ENCODE measurements around the gene GNG13. TPM values are rescaled to one million over a fixed set of nuclear protein-coding genes. Genes with fewer than 3 reads are reported as not detected.

GNG13 gene
- total and polyA plus RNA-seq, 2 donors (not counting 3 experiments of a cell fraction or from before 2014, with no cell fraction given), result not detected

DNA sequence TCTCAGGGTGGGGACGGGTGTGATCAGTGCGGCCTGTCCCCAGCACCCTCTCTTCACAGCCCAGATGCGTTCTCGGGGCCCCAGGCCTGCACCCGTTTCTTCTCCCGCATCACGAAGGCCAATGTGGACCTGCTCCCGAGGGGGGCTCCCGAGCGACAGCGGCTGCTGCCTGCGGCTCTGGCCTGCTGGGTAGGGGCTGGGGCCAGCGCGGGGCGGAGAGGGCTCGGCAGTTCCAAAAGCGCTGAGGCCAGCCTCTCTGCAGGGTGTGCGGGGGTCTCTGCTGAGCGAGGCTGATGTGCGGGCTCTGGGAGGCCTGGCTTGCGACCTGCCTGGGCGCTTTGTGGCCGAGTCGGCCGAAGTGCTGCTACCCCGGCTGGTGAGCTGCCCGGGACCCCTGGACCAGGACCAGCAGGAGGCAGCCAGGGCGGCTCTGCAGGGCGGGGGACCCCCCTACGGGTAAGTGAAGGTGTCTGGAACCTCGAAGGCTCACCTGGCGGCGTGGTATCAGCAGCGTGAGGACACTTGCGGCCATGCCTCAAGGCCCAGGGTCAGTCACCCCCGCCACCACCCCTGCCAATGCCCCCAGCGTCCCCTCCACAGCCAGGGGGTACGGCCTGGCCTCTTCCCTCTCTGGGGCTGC is 35.6 kb downstream of the GNG13 start:
- TF ChIP-seq POLR2A (IDR thresholded peaks at IDR 0.05; ENCODE audit: low read depth, low read length) (no peak), MYC (IDR thresholded peaks at IDR 0.05; ENCODE audit: low read depth, low read length) (no peak), GATA2 (IDR thresholded peaks at IDR 0.05; ENCODE audit: insufficient read depth, insufficient read length, low read depth, low read length) (no peak), POLR2AphosphoS5 (IDR thresholded peaks at IDR 0.05; ENCODE audit: insufficient read depth, low read depth, low read length) (no peak), EZH2 (IDR thresholded peaks at IDR 0.05; ENCODE audit: borderline replicate concordance, low read depth, low read length, severe bottlenecking) (no peak), FOS (IDR thresholded peaks at IDR 0.05; ENCODE audit: borderline replicate concordance, insufficient read depth, low read length) (no peak), JUN (IDR thresholded peaks at IDR 0.05; ENCODE audit: borderline replicate concordance, insufficient read depth, insufficient read length, low read depth) (no peak)
- TF ChIP-seq, protein P1, sequence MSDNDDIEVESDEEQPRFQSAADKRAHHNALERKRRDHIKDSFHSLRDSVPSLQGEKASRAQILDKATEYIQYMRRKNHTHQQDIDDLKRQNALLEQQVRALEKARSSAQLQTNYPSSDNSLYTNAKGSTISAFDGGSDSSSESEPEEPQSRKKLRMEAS (IDR thresholded peaks at IDR 0.05; ENCODE audit: insufficient read depth, insufficient read length), result no peak
- TF ChIP-seq, protein P2, sequence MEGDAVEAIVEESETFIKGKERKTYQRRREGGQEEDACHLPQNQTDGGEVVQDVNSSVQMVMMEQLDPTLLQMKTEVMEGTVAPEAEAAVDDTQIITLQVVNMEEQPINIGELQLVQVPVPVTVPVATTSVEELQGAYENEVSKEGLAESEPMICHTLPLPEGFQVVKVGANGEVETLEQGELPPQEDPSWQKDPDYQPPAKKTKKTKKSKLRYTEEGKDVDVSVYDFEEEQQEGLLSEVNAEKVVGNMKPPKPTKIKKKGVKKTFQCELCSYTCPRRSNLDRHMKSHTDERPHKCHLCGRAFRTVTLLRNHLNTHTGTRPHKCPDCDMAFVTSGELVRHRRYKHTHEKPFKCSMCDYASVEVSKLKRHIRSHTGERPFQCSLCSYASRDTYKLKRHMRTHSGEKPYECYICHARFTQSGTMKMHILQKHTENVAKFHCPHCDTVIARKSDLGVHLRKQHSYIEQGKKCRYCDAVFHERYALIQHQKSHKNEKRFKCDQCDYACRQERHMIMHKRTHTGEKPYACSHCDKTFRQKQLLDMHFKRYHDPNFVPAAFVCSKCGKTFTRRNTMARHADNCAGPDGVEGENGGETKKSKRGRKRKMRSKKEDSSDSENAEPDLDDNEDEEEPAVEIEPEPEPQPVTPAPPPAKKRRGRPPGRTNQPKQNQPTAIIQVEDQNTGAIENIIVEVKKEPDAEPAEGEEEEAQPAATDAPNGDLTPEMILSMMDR (IDR thresholded peaks at IDR 0.05; ENCODE audit: extremely low read depth in 1 of 2, insufficient read depth in 1 of 2, low read depth in 1 of 2, low read length in 2 of 2), result no peak
- DNase-seq (ENCODE audit: low read depth, low spot score) (no peak), FAIRE-seq (no peak)
- ChIA-PET CTCF (no interaction called here), POLR2A (no interaction called here)
- Histone ChIP-seq H3K4me1 (ENCODE audit: control insufficient read depth, extremely low read depth, insufficient read depth, low read length) (no peaks in the 10 kb centered on the region), H3K4me3 (replicated peaks in 1 of 3; ENCODE audit: insufficient read depth in 1 of 3, low read depth in 1 of 3, low read length in 3 of 3) (no peak overlapping the region), H3K4me2 (ENCODE audit: insufficient read depth, low read length) (no peak overlapping the region), H3K27ac (ENCODE audit: insufficient read depth, low read depth, low read length) (no peak overlapping the region), H4K20me1 (replicated peaks; ENCODE audit: control insufficient read depth, extremely low read depth, insufficient read depth, low read length) (no peaks in the 10 kb centered on the region), H3K36me3 (ENCODE audit: control insufficient read depth in 2 of 2, extremely low read depth in 1 of 2, insufficient read depth in 2 of 2, low read length in 2 of 2) (no peaks in the 10 kb centered on the region), H2AFZ (ENCODE audit: low read depth, low read length) (no peak overlapping the region), H3K79me2 (ENCODE audit: control insufficient read depth, insufficient read depth, low read length) (no peaks in the 10 kb centered on the region), H3K9me1 (replicated peaks; ENCODE audit: control insufficient read depth, extremely low read depth, insufficient read depth, low read length) (no peaks in the 10 kb centered on the region), H3K9ac (replicated peaks; ENCODE audit: extremely low read depth, insufficient read depth, low read length) (no peak overlapping the region), H3K9me3 (replicated peaks; ENCODE audit: control insufficient read depth, insufficient read depth, low read length) (no peaks in the 10 kb centered on the region), H3K27me3 (ENCODE audit: control insufficient read depth in 2 of 2, insufficient read depth in 2 of 2, low read length in 2 of 2) (no peaks in the 10 kb centered on the region)
- intact Hi-C loops (cut with micrococcal nuclease), result no loop called here
- dilution Hi-C loops (cut with MboI; ENCODE audit: extremely low pct_ligation_motif_present, low sequenced_read_pairs), result no loop called here
- BruUV-seq (replicated peaks), result no TSS peak
